HepG2 (cell line): Measurements from ENCODE around the gene FMOD. TPM values are rescaled to one million over a fixed set of nuclear protein-coding genes. Genes with fewer than 3 reads are reported as not detected.

Experiments
- CHD4 ChIP-seq: fragments of 200-600 bp; sonication (generic); IDR thresholded peaks from 2 replicates; pipeline ENCODE4 v1.7.0; 2017; ENCODE audit warnings: mild to moderate bottlenecking, low read length, borderline replicate concordance
- FOXO4 ChIP-seq: sonication (generic); formaldehyde crosslinking; conservative IDR thresholded peaks from 2 replicates; pipeline ENCODE4 v1.8.1; 2023; ENCODE audit warnings: missing genetic modification reagents
- HBP1 ChIP-seq: IDR thresholded peaks from 2 replicates; pipeline ENCODE4 v1.6.1; 2016; ENCODE audit warnings: low read depth, control low read depth
- HOXA7 ChIP-seq: sonication (generic); formaldehyde crosslinking; IDR thresholded peaks from 2 replicates; pipeline ENCODE4 v1.8.1; 2022; ENCODE audit warnings: mild to moderate bottlenecking, missing genetic modification reagents, moderate library complexity
- IRF1 ChIP-seq: sonication (generic); formaldehyde crosslinking; IDR thresholded peaks from 2 replicates; pipeline ENCODE4 v1.4.0; 2020; ENCODE audit warnings: low read depth, mild to moderate bottlenecking, missing genetic modification reagents
- NR2F6 ChIP-seq, 2 experiments: IDR thresholded peaks; 2 replicates each; pipeline ENCODE4 v1.6.1; 2016; ENCODE audit warnings: antibody characterized with exemption in 1 of 2, mild to moderate bottlenecking in 1 of 2
- NRL ChIP-seq: sonication (generic); formaldehyde crosslinking; IDR thresholded peaks from 2 replicates; pipeline ENCODE4 v1.5.0; 2020; ENCODE audit warnings: missing genetic modification reagents, mild to moderate bottlenecking, moderate library complexity, borderline replicate concordance
- PRDM10 ChIP-seq: sonication (generic); formaldehyde crosslinking; IDR thresholded peaks from 2 replicates; pipeline ENCODE4 v1.4.0; 2020; ENCODE audit warnings: low read depth, missing genetic modification reagents
- RBAK ChIP-seq: sonication (generic); formaldehyde crosslinking; IDR thresholded peaks from 2 replicates; pipeline ENCODE4 v1.5.1; 2020; ENCODE audit warnings: mild to moderate bottlenecking, missing genetic modification reagents
- ZBTB10 ChIP-seq: sonication (generic); formaldehyde crosslinking; IDR thresholded peaks from 2 replicates; pipeline ENCODE4 v1.4.0; 2020; ENCODE audit warnings: missing genetic modification reagents, borderline replicate concordance
- ZFYVE20 ChIP-seq: sonication (generic); formaldehyde crosslinking; IDR thresholded peaks from 2 replicates; pipeline ENCODE4 v1.8.0; 2023; ENCODE audit warnings: low read depth, mild to moderate bottlenecking, moderate library complexity, missing genetic modification reagents, borderline replicate concordance
- ZNF580 ChIP-seq: IDR thresholded peaks from 2 replicates; pipeline ENCODE4 v1.6.1; 2016; ENCODE audit warnings: low read depth, borderline replicate concordance
- ZNF597 ChIP-seq: sonication (generic); formaldehyde crosslinking; IDR thresholded peaks from 2 replicates; pipeline ENCODE4 v1.5.0; 2020; ENCODE audit warnings: missing genetic modification reagents
- ZNF672 ChIP-seq: sonication (generic); formaldehyde crosslinking; IDR thresholded peaks from 2 replicates; pipeline ENCODE4 v1.8.1; 2022; ENCODE audit warnings: missing genetic modification reagents
- ZNF678 ChIP-seq: sonication (generic); formaldehyde crosslinking; IDR thresholded peaks from 2 replicates; pipeline ENCODE4 v1.4.0; 2020; ENCODE audit warnings: mild to moderate bottlenecking, missing genetic modification reagents
- ZNF709 ChIP-seq: sonication (generic); formaldehyde crosslinking; IDR thresholded peaks from 2 replicates; pipeline ENCODE4 v1.5.0; 2020; ENCODE audit warnings: mild to moderate bottlenecking, missing genetic modification reagents
- ZSCAN30 ChIP-seq: sonication (generic); formaldehyde crosslinking; IDR thresholded peaks from 2 replicates; pipeline ENCODE4 v1.5.0; 2020; ENCODE audit warnings: mild to moderate bottlenecking, missing genetic modification reagents
- polyA plus RNA-seq, 8 experiments: library from polyadenylated mRNA; depleted of rRNA in 3 of 8; stranded (reverse) in 7 of 8; unstranded in 1 of 8; fragments of >200 nt; fragmentation: Illumina TruSeq in 4 of 8; extraction: Trizol in 4 of 8; gene quantifications; 2 replicates each; pipeline versions ENCODE4 v1.2.1 to v1.2.3, GENCODE V29; 2011 to 2016; ENCODE audit warnings: low read depth in 4 of 8, missing spikeins in 1 of 8, mixed read lengths in 1 of 8; ENCODE audit not compliant: insufficient read depth in 1 of 8
- total RNA-seq, 5 experiments: library from RNA; depleted of rRNA; stranded (reverse); fragments of >200 nt; fragmentation: Illumina TruSeq; extraction: Trizol; gene quantifications; 2 replicates each; pipeline ENCODE4 v1.2.3, GENCODE V29; 2016; ENCODE audit warnings: low read depth in 1 of 5

FMOD gene
- total and polyA plus RNA-seq, 2 of the 13 experiments (the other 11 are each of a cell fraction or from before 2014, with no cell fraction given), result 0.08 TPM; not detected in 1

GRCh38 chr1:203305809-203306088, 45.2 kb downstream of the FMOD start (continued):
- TF ChIP-seq ZNF597 (CRISPR knock-in tag), result no peak
- TF ChIP-seq ZBTB10, result 0 out of 2 replicates have a peak, but pooled peaks have one; percentile 41
- TF ChIP-seq ZNF678 (CRISPR knock-in tag), result 0 out of 2 replicates have a peak, but pooled peaks have one; percentile 11
- no peak for TF ChIP-seq ZNF672 (CRISPR knock-in tag)
- TF ChIP-seq HOXA7, result no peak
- TF ChIP-seq ZNF709 (CRISPR knock-in tag), result no peak
- no peak for TF ChIP-seq CHD4
- 0 out of 2 replicates have a peak, but pooled peaks have one; percentile 2 for TF ChIP-seq ZNF580 (CRISPR knock-in tag)
- no peak for TF ChIP-seq NR2F6 (IDR thresholded peaks at IDR 0.05)
- no peak for TF ChIP-seq NR2F6 (CRISPR knock-in tag; IDR thresholded peaks at IDR 0.05)
- TF ChIP-seq IRF1, result no peak
- no peak for TF ChIP-seq RBAK
- TF ChIP-seq NRL (CRISPR knock-in tag), result peak; percentile 81; the same call in 1 of the 2 replicates
- no peak for TF ChIP-seq PRDM10 (CRISPR knock-in tag)
- 0 out of 2 replicates have a peak, but pooled peaks have one; percentile 90 for TF ChIP-seq FOXO4 (CRISPR knock-in tag)
- TF ChIP-seq ZSCAN30 (CRISPR knock-in tag), result no peak
- no peak for TF ChIP-seq ZFYVE20
- no peak for TF ChIP-seq HBP1 (CRISPR knock-in tag)
